ENCODE measurements around the gene NEMP2.
A peak's percentile ranks its signal among the peaks of the same experiment; 100 is the strongest.

The NEMP2 gene

DNA sequence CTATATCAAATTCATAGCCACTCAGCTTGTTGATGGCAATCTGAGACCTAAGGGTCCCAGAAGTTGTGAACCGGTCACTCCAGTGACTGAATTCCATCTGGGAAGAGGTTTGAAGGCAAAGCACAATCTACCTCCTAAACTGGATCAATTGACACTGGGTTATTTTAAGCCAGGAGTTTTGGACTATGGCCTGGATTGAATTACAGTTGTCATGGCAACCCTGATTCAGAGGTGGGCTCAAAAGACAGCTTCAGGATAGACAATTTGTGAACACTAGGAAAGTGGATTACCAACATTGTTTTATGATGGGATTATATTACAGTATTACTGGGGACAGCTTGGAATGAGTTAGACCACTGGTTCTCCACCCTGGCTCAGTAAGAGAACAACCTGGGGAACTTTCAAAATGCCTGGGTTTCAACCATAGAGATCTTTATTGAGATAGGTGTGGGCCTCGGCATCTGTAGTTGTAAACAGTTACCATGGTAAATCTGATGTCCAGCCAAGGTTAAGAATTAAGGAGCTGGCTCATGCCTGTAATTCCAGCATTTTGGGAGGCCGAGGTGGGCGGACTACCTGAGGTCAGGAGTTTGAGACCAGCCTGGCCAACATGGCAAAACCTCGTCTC, 67.6 kb downstream of the NEMP2 start:
- no peaks in the 10 kb centered on the region for H3K9me2 ChIP-seq (replicated peaks; ENCODE audit: insufficient read depth, low read length)
- no peak overlapping the region for H3K27ac ChIP-seq (ENCODE audit: low read length)
- DNase-seq = no peak
- no peaks in the 10 kb centered on the region for H3K9me3 ChIP-seq (replicated peaks; ENCODE audit: insufficient read depth, low read length)
- TF ChIP-seq, protein P1, sequence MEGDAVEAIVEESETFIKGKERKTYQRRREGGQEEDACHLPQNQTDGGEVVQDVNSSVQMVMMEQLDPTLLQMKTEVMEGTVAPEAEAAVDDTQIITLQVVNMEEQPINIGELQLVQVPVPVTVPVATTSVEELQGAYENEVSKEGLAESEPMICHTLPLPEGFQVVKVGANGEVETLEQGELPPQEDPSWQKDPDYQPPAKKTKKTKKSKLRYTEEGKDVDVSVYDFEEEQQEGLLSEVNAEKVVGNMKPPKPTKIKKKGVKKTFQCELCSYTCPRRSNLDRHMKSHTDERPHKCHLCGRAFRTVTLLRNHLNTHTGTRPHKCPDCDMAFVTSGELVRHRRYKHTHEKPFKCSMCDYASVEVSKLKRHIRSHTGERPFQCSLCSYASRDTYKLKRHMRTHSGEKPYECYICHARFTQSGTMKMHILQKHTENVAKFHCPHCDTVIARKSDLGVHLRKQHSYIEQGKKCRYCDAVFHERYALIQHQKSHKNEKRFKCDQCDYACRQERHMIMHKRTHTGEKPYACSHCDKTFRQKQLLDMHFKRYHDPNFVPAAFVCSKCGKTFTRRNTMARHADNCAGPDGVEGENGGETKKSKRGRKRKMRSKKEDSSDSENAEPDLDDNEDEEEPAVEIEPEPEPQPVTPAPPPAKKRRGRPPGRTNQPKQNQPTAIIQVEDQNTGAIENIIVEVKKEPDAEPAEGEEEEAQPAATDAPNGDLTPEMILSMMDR (IDR thresholded peaks at IDR 0.05; ENCODE audit: low read length) = no peak
- H3K4me3 ChIP-seq (ENCODE audit: low read length) = no peak overlapping the region
- H3K27me3 ChIP-seq (replicated peaks; ENCODE audit: insufficient read depth, low read length) = no peaks in the 10 kb centered on the region
- peaks cover 18% of the 10 kb centered on the region; the same call in 1 of the 2 replicates for H3K79me2 ChIP-seq (ENCODE audit: low read length)
- no peak overlapping the region for H2AFZ ChIP-seq (ENCODE audit: low read length)
- H3K9ac ChIP-seq (ENCODE audit: low read length) = no peak overlapping the region
- H3F3A ChIP-seq (ENCODE audit: insufficient read depth, low read length) = peaks cover 11% of the 10 kb centered on the region; the same call in 1 of the 2 replicates
- no peaks in the 10 kb centered on the region for H3K36me3 ChIP-seq (replicated peaks; ENCODE audit: insufficient read depth, low read length)
- no peak overlapping the region for H3K4me2 ChIP-seq (ENCODE audit: low read depth, low read length)
- H3K4me1 ChIP-seq (ENCODE audit: low read length) = peaks cover 32% of the 10 kb centered on the region
- no peaks in the 10 kb centered on the region for H4K20me1 ChIP-seq (ENCODE audit: insufficient read depth, low read length)

GRCh38 chr2:190465060-190465459, 69.5 kb downstream of the NEMP2 start:
- TF ChIP-seq EZH2 (optimal IDR thresholded peaks at IDR 0.05; ENCODE audit: low read depth, low read length) (no peak), EZH2phosphoT487 (IDR thresholded peaks at IDR 0.05; ENCODE audit: low read length) (no peak)
- TF ChIP-seq, protein P1 (IDR thresholded peaks at IDR 0.05; ENCODE audit: low read length) = no peak
- peak overlapping the region; percentile 57; the same call in 1 of the 2 replicates for H3K27ac ChIP-seq (ENCODE audit: low read length)
- no peak overlapping the region for H2AFZ ChIP-seq (ENCODE audit: low read length)
- H3K9ac ChIP-seq (ENCODE audit: low read length) = no peak overlapping the region; the same call in 1 of the 2 replicates
- peaks cover 18% of the 10 kb centered on the region for H3K79me2 ChIP-seq (ENCODE audit: low read length)
- H3K4me3 ChIP-seq (ENCODE audit: low read length) = peak overlapping the region; percentile 8; the same call in 1 of the 2 replicates
- H3F3A ChIP-seq (ENCODE audit: insufficient read depth, low read length) = peaks cover 11% of the 10 kb centered on the region; the same call in 1 of the 2 replicates
- no peaks in the 10 kb centered on the region for H4K20me1 ChIP-seq (ENCODE audit: insufficient read depth, low read length)
- peak overlapping the region; percentile 35 for H3K4me2 ChIP-seq (ENCODE audit: low read depth, low read length)
- peaks cover 32% of the 10 kb centered on the region for H3K4me1 ChIP-seq (ENCODE audit: low read length)
- H3K9me2 ChIP-seq (replicated peaks; ENCODE audit: insufficient read depth, low read length) = no peaks in the 10 kb centered on the region
- DNase-seq = peak; percentile 27
- no peaks in the 10 kb centered on the region for H3K27me3 ChIP-seq (replicated peaks; ENCODE audit: insufficient read depth, low read length)
- H3K36me3 ChIP-seq (replicated peaks; ENCODE audit: insufficient read depth, low read length) = no peaks in the 10 kb centered on the region
- H3K9me3 ChIP-seq (replicated peaks; ENCODE audit: insufficient read depth, low read length) = no peaks in the 10 kb centered on the region

DNA sequence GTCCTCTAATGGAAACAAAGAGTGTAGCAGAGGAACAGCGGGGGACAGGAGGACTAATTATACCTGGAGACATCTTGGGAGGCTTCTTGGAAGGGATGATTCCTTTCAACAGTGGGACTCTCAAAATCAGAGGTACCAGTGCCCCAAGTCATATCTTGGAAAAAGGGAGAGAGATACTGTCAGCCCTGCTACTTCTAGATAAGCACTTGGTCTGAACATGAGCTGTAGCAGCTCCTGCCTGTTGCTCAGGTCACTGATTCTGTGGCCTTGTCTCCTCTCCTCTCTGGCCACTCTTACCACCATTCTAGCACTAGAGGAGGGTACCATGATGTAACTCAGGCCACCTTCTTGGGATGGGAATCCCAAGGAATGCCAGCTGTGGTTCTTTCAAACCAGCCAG, 71.9 kb downstream of the NEMP2 start:
- Histone ChIP-seq H4K20me1 (ENCODE audit: insufficient read depth, low read length) (no peaks in the 10 kb centered on the region), H3F3A (ENCODE audit: insufficient read depth, low read length) (peaks cover 11% of the 10 kb centered on the region; the same call in 1 of the 2 replicates), H3K9me3 (replicated peaks; ENCODE audit: insufficient read depth, low read length) (no peaks in the 10 kb centered on the region), H3K27ac (ENCODE audit: low read length) (no peak overlapping the region), H3K4me2 (ENCODE audit: low read depth, low read length) (no peak overlapping the region), H3K79me2 (ENCODE audit: low read length) (peaks cover 18% of the 10 kb centered on the region), H3K4me3 (ENCODE audit: low read length) (no peak overlapping the region), H3K4me1 (ENCODE audit: low read length) (peaks cover 27% of the 10 kb centered on the region), H2AFZ (ENCODE audit: low read length) (no peak overlapping the region), H3K27me3 (replicated peaks; ENCODE audit: insufficient read depth, low read length) (no peaks in the 10 kb centered on the region), H3K9ac (ENCODE audit: low read length) (no peak overlapping the region), H3K9me2 (replicated peaks; ENCODE audit: insufficient read depth, low read length) (no peaks in the 10 kb centered on the region), H3K36me3 (replicated peaks; ENCODE audit: insufficient read depth, low read length) (no peaks in the 10 kb centered on the region)
- no peak for DNase-seq
- TF ChIP-seq EZH2 (optimal IDR thresholded peaks at IDR 0.05; ENCODE audit: low read depth, low read length) = no peak
- TF ChIP-seq EZH2phosphoT487 (IDR thresholded peaks at IDR 0.05; ENCODE audit: low read length) = no peak
- TF ChIP-seq, protein P1 (IDR thresholded peaks at IDR 0.05; ENCODE audit: low read length) = no peak
